Liver (tissue), 9 donors: ENCODE measurements around the gene TMEM79. TPM values are rescaled to one million over a fixed set of nuclear protein-coding genes. Genes with fewer than 3 reads are reported as not detected.

ENCODE experiments used
- DNase-seq: peaks from one replicate; pipeline ENCODE4 v3.0.0-alpha.2; 2017; ENCODE audit warnings: low spot score
- H3K27ac ChIP-seq, 2 donors: one replicate each; pipeline ENCODE4 v1.7.0; 2013; ENCODE audit warnings: inconsistent platforms in 2 of 2, low read length in 2 of 2, control low read depth in 1 of 2, low read depth in 1 of 2, mild to moderate bottlenecking in 1 of 2
- H3K27me3 ChIP-seq, 4 donors: one replicate each; pipeline versions ENCODE4 v1.6.1 to v1.7.0; 2013; ENCODE audit warnings: low read length in 3 of 4, inconsistent platforms in 1 of 4, mild to moderate bottlenecking in 1 of 4, moderate library complexity in 1 of 4; ENCODE audit not compliant: control insufficient read depth in 4 of 4, insufficient read depth in 4 of 4
- H3K36me3 ChIP-seq, 4 donors: one replicate each; pipeline versions ENCODE4 v1.6.1 to v1.7.0; 2013; ENCODE audit warnings: low read length in 3 of 4, mild to moderate bottlenecking in 3 of 4, low read depth in 1 of 4, moderate library complexity in 1 of 4; ENCODE audit not compliant: control insufficient read depth in 4 of 4, insufficient read depth in 3 of 4
- H3K4me1 ChIP-seq, 4 donors: one replicate each; pipeline versions ENCODE4 v1.6.1 to v1.7.0; 2013; ENCODE audit warnings: low read length in 3 of 4, mild to moderate bottlenecking in 3 of 4, moderate library complexity in 1 of 4; ENCODE audit not compliant: control insufficient read depth in 4 of 4, insufficient read depth in 4 of 4
- H3K4me3 ChIP-seq, 3 donors: one replicate each; pipeline versions ENCODE4 v1.6.1 to v1.7.0; 2013; ENCODE audit warnings: low read length in 3 of 3, control low read depth in 1 of 3, low read depth in 1 of 3, mild to moderate bottlenecking in 1 of 3
- H3K9ac ChIP-seq, 2 donors: one replicate each; pipeline ENCODE4 v1.7.0; 2013; ENCODE audit warnings: low read length in 2 of 2, mild to moderate bottlenecking in 2 of 2, moderate library complexity in 2 of 2, control low read depth in 1 of 2, low read depth in 1 of 2
- H3K9me3 ChIP-seq, 4 donors: one replicate each; pipeline versions ENCODE4 v1.6.1 to v1.7.0; 2013; ENCODE audit warnings: low read length in 3 of 4; ENCODE audit not compliant: control insufficient read depth in 4 of 4
- ATF3 ChIP-seq: IDR thresholded peaks from 2 replicates; pipeline ENCODE4 v1.6.1; 2016; ENCODE audit warnings: antibody characterized with exemption
- CTCF ChIP-seq: fragments of 150-350 bp; IDR thresholded peaks from 2 replicates; pipeline ENCODE4 v1.5.1; 2017; ENCODE audit warnings: improper control_type of control experiment, low read depth, low read length; ENCODE audit not compliant: missing input control
- EGR1 ChIP-seq, 2 donors: IDR thresholded peaks; 2 replicates each; pipeline ENCODE4 v1.6.1; 2016 to 2018; ENCODE audit warnings: antibody characterized with exemption in 2 of 2, low read depth in 2 of 2
- FOXA1 ChIP-seq: IDR thresholded peaks from 2 replicates; pipeline ENCODE4 v1.6.1; 2016; ENCODE audit warnings: antibody characterized with exemption
- GABPA ChIP-seq, 2 donors: IDR thresholded peaks in 1 of 2; conservative IDR thresholded peaks in 1 of 2; 2 replicates each; pipeline ENCODE4 v1.6.1; 2016; ENCODE audit warnings: antibody characterized with exemption in 2 of 2, mild to moderate bottlenecking in 1 of 2, moderate library complexity in 1 of 2
- HNF4G ChIP-seq: IDR thresholded peaks from 2 replicates; pipeline ENCODE4 v1.6.1; 2016; ENCODE audit warnings: antibody characterized with exemption
- JUND ChIP-seq, 2 donors: IDR thresholded peaks; 2 replicates each; pipeline ENCODE4 v1.6.1; 2016; ENCODE audit warnings: antibody characterized with exemption in 2 of 2
- NR2F2 ChIP-seq: IDR thresholded peaks from 2 replicates; pipeline ENCODE4 v1.6.1; 2016; ENCODE audit warnings: antibody characterized with exemption
- REST ChIP-seq: IDR thresholded peaks from 2 replicates; pipeline ENCODE4 v1.6.1; 2016; ENCODE audit warnings: antibody characterized with exemption, mild to moderate bottlenecking
- RXRA ChIP-seq, 2 donors: IDR thresholded peaks; 2 replicates each; pipeline ENCODE4 v1.6.1; 2017 to 2018; ENCODE audit warnings: antibody characterized with exemption in 2 of 2, mild to moderate bottlenecking in 1 of 2
- TAF1 ChIP-seq: conservative IDR thresholded peaks from 2 replicates; pipeline ENCODE4 v1.6.1; 2016; ENCODE audit warnings: antibody characterized with exemption, mild to moderate bottlenecking
- YY1 ChIP-seq: IDR thresholded peaks from 2 replicates; pipeline ENCODE4 v1.6.1; 2016; ENCODE audit warnings: antibody characterized with exemption, mild to moderate bottlenecking
- ZBTB33 ChIP-seq: IDR thresholded peaks from 2 replicates; pipeline ENCODE4 v1.6.1; 2016; ENCODE audit warnings: antibody characterized with exemption
- WGBS: extraction: QIAGEN DNeasy Blood & Tissue Kit; methylation state at CpG from one replicate; pipeline ENCODE4 v1.1.7; 2013; 5-methylcytosine and 5-hydroxymethylcytosine counted together
- polyA plus RNA-seq, 2 donors: library from polyadenylated mRNA; stranded (reverse) in 1 of 2; unstranded in 1 of 2; fragments of 200-250 nt in 1 of 2; fragments of >200 nt in 1 of 2; fragmentation: Nextera tagmentation in 1 of 2; extraction: Ambion mirVana in 1 of 2; gene quantifications; one replicate each; pipeline versions ENCODE4 v1.2.1 to v1.2.3, GENCODE V29; 2013 to 2015
- total RNA-seq, 2 donors: library from RNA; depleted of rRNA; stranded (reverse); fragments of >200 nt; gene quantifications; one replicate each; pipeline ENCODE4 v1.2.3, GENCODE V29; 2014
- TF ChIP-seq, protein P1 (sequence below): IDR thresholded peaks from 2 replicates; pipeline ENCODE4 v1.6.1; 2016; ENCODE audit warnings: antibody characterized with exemption
- donor health status: healthy.
- donor health status: healthy.
- donor health status: healthy.
- donor health status: healthy.
- donor health status: healthy.

The TMEM79 gene
- total and polyA plus RNA-seq, 4 donors, result 1.2 to 2.2 (median 1.6) TPM

GRCh38 chr1:156247460-156248322 lies 36.4 kb upstream of the TMEM79 start, which contains the start of gene PAQR6:
Gene PAQR6, minus strand, starts transcription at chr1:156248056. Its CDS starts 1,325 bp downstream, at chr1:156246731.
- no peak within 1 kb of the TSS for H3K27ac ChIP-seq
- peaks cover 4 to 17% (median 9%) of the 10 kb centered on the region in 4 donors for H3K4me1 ChIP-seq
- WGBS, result 70% methylated on average over 16 of the region's 16 CpGs
- no peak for DNase-seq
- TF ChIP-seq HNF4G (no peak), ATF3 (no peak), FOXA1 (no peak), JUND (IDR thresholded peaks at IDR 0.05) (no peak), GABPA (IDR thresholded peaks at IDR 0.05 in 1 of 2, conservative IDR thresholded peaks at IDR 0.05 in 1 of 2) (no peak), NR2F2 (no peak), TAF1 (no peak), RXRA (IDR thresholded peaks at IDR 0.05) (no peak), YY1 (no peak), CTCF (no peak), ZBTB33 (no peak), EGR1 (IDR thresholded peaks at IDR 0.05; ENCODE audit: low read depth in 2 of 2) (no peak), REST (no peak)
- TF ChIP-seq, protein P1, sequence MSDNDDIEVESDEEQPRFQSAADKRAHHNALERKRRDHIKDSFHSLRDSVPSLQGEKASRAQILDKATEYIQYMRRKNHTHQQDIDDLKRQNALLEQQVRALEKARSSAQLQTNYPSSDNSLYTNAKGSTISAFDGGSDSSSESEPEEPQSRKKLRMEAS, result no peak
- no peak within 1 kb of the TSS for H3K9ac ChIP-seq
- H3K9me3 ChIP-seq, result no peaks in the 10 kb centered on the region
- H3K27me3 ChIP-seq, result no peaks in the 10 kb centered on the region
- peaks cover 5 to 41% (median 29%) of the 10 kb centered on the region in 4 donors for H3K36me3 ChIP-seq
- H3K4me3 ChIP-seq, result no peak within 1 kb of the TSS
